ENCODE results near the gene PLCB4.

Gene PLCB4

DNA sequence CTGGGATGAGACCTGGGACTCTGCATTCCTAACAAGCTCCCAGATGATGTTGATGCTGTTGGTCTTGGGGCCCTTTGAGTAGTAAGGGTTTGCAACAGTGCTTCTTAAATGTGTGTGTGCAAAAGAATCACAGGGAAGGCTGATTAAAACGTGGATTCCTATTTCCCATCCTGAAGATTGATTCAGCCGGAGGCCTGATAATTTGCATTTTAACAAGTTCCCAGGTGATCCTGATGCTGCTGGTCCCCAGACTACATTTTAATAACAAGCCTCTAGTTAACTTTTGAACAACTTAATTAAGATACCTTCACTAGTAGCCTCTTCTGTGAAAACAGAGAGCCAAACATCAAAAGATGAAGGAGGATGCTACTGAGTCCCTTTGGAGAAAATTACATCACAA, 289.1 kb downstream of the PLCB4 start:
- H2BK12ac ChIP-seq (ENCODE audit: low read length in 2 of 2), result no peak overlapping the region
- H3K14ac ChIP-seq (ENCODE audit: low read length in 2 of 2), result no peak overlapping the region
- H3K23ac ChIP-seq (ENCODE audit: low read length in 2 of 2), result no peak overlapping the region
- H2AK5ac ChIP-seq (ENCODE audit: low read length, severe bottlenecking), result no peak overlapping the region
- H2BK5ac ChIP-seq (ENCODE audit: low read depth, low read length, poor library complexity, severe bottlenecking), result no peak overlapping the region
- H3K9ac ChIP-seq (ENCODE audit: low read length), result no peak overlapping the region
- no peak overlapping the region for H3K4me2 ChIP-seq (ENCODE audit: low read length, poor library complexity, severe bottlenecking)
- peaks cover 11% of the 10 kb centered on the region for H3K4me1 ChIP-seq (ENCODE audit: control insufficient read depth, insufficient read depth, low read depth, low read length)
- WGBS, result 100% methylated on average over 2 of the region's 2 CpGs
- no peak overlapping the region for H2AFZ ChIP-seq (ENCODE audit: low read depth, low read length)
- no peak overlapping the region for H3K27ac ChIP-seq (ENCODE audit: low read length, poor library complexity, severe bottlenecking)
- no peak for DNase-seq
- no peak overlapping the region for H4K91ac ChIP-seq (ENCODE audit: low read length)
- H3K4me3 ChIP-seq (ENCODE audit: insufficient read depth in 1 of 2, low read depth in 1 of 2, low read length in 2 of 2), result no peak overlapping the region
- H2BK120ac ChIP-seq (ENCODE audit: low read depth, low read length), result no peak overlapping the region
- no peaks in the 10 kb centered on the region for H3K27me3 ChIP-seq (ENCODE audit: control insufficient read depth in 1 of 2, insufficient read depth in 1 of 2, low read length in 2 of 2)
- H4K8ac ChIP-seq (ENCODE audit: low read length), result no peak overlapping the region
- no peak overlapping the region for H2BK15ac ChIP-seq (ENCODE audit: low read depth, poor library complexity, severe bottlenecking)
- no peak overlapping the region for H3K4ac ChIP-seq (ENCODE audit: low read depth in 1 of 2, low read length in 2 of 2)
- peaks cover 0 to 15% of the 10 kb centered on the region in 2 experiments for H3K36me3 ChIP-seq (ENCODE audit: control insufficient read depth in 1 of 2, insufficient read depth in 2 of 2, low read depth in 1 of 2, low read length in 2 of 2)
- no peak overlapping the region for H3K18ac ChIP-seq (ENCODE audit: low read depth in 1 of 2, low read length in 2 of 2)
- peaks cover 27% of the 10 kb centered on the region for H3K79me1 ChIP-seq (replicated peaks; ENCODE audit: low read length, poor library complexity, severe bottlenecking)
- H3K9me3 ChIP-seq (ENCODE audit: control insufficient read depth, low read length), result no peaks in the 10 kb centered on the region

GRCh38 chr20:9359561-9360308, 290.8 kb downstream of the PLCB4 start:
- H2BK5ac ChIP-seq (ENCODE audit: low read depth, low read length, poor library complexity, severe bottlenecking), result no peak overlapping the region

DNA sequence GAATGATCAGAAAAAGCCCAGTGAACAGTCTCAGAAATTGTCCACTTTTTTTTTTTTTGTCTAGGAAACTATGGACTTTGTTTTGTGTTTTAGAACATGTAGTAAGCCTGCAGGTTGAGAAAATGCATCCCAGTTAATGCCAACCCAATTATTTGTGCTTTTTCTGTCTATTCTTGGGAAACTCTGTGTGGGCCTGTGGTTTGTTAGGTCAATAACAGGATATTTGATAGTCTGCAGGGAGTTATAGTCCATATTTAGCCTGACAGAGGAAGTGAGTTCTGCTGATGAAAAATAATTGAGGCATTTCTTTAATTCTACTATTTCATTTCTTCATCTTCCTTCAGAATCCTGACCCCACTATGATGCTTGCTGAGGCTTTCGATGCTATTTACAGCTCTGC, 291.5 kb downstream of the PLCB4 start:
- Histone ChIP-seq H3K9ac (ENCODE audit: low read length) (no peak overlapping the region), H3K23ac (ENCODE audit: low read length in 2 of 2) (no peak overlapping the region), H4K91ac (ENCODE audit: low read length) (no peak overlapping the region), H2AFZ (ENCODE audit: low read depth, low read length) (no peak overlapping the region), H3K14ac (ENCODE audit: low read length in 2 of 2) (no peak overlapping the region), H3K18ac (ENCODE audit: low read depth in 1 of 2, low read length in 2 of 2) (no peak overlapping the region), H3K79me1 (replicated peaks; ENCODE audit: low read length, poor library complexity, severe bottlenecking) (peaks cover 24% of the 10 kb centered on the region), H3K4me1 (ENCODE audit: control insufficient read depth, insufficient read depth, low read depth, low read length) (peaks cover 9% of the 10 kb centered on the region), H3K4ac (ENCODE audit: low read depth in 1 of 2, low read length in 2 of 2) (no peak overlapping the region), H3K4me3 (ENCODE audit: insufficient read depth in 1 of 2, low read depth in 1 of 2, low read length in 2 of 2) (no peak overlapping the region), H3K27ac (ENCODE audit: low read length, poor library complexity, severe bottlenecking) (no peak overlapping the region), H2BK120ac (ENCODE audit: low read depth, low read length) (no peak overlapping the region), H3K4me2 (ENCODE audit: low read length, poor library complexity, severe bottlenecking) (no peak overlapping the region), H2AK5ac (ENCODE audit: low read length, severe bottlenecking) (no peak overlapping the region), H2BK15ac (ENCODE audit: low read depth, poor library complexity, severe bottlenecking) (no peak overlapping the region), H3K9me3 (ENCODE audit: control insufficient read depth, low read length) (no peaks in the 10 kb centered on the region), H4K8ac (ENCODE audit: low read length) (no peak overlapping the region), H2BK5ac (ENCODE audit: low read depth, low read length, poor library complexity, severe bottlenecking) (no peak overlapping the region), H2BK12ac (ENCODE audit: low read length in 2 of 2) (no peak overlapping the region), H3K36me3 (ENCODE audit: control insufficient read depth in 1 of 2, insufficient read depth in 2 of 2, low read depth in 1 of 2, low read length in 2 of 2) (peaks cover 3 to 17% of the 10 kb centered on the region in 2 experiments), H3K27me3 (ENCODE audit: control insufficient read depth in 1 of 2, insufficient read depth in 1 of 2, low read length in 2 of 2) (no peaks in the 10 kb centered on the region)
- 94% methylated on average over 1 of the region's 1 CpG for WGBS
- DNase-seq, result no peak

More at GRCh38 chr20:9359561-9360308, 290.8 kb downstream of the PLCB4 start:
- Histone ChIP-seq H3K79me1 (replicated peaks; ENCODE audit: low read length, poor library complexity, severe bottlenecking) (peaks cover 24% of the 10 kb centered on the region), H3K36me3 (ENCODE audit: control insufficient read depth in 1 of 2, insufficient read depth in 2 of 2, low read depth in 1 of 2, low read length in 2 of 2) (peaks cover 3 to 15% of the 10 kb centered on the region in 2 experiments), H3K4me2 (ENCODE audit: low read length, poor library complexity, severe bottlenecking) (no peak overlapping the region), H3K14ac (ENCODE audit: low read length in 2 of 2) (peak overlapping the region in 1 of 2 experiments; percentile 11), H3K27ac (ENCODE audit: low read length, poor library complexity, severe bottlenecking) (peak overlapping the region; percentile 46), H3K9ac (ENCODE audit: low read length) (peak overlapping the region; percentile 8), H2BK12ac (ENCODE audit: low read length in 2 of 2) (peak overlapping the region; percentile 5 to 67), H2AFZ (ENCODE audit: low read depth, low read length) (peak overlapping the region; percentile 29), H2BK120ac (ENCODE audit: low read depth, low read length) (no peak overlapping the region), H3K18ac (ENCODE audit: low read depth in 1 of 2, low read length in 2 of 2) (peak overlapping the region in 1 of 2 experiments; percentile 18), H4K91ac (ENCODE audit: low read length) (peak overlapping the region; percentile 34), H3K23ac (ENCODE audit: low read length in 2 of 2) (no peak overlapping the region), H3K9me3 (ENCODE audit: control insufficient read depth, low read length) (no peaks in the 10 kb centered on the region), H3K27me3 (ENCODE audit: control insufficient read depth in 1 of 2, insufficient read depth in 1 of 2, low read length in 2 of 2) (no peaks in the 10 kb centered on the region), H2AK5ac (ENCODE audit: low read length, severe bottlenecking) (peak overlapping the region; percentile 77), H4K8ac (ENCODE audit: low read length) (peak overlapping the region; percentile 36), H3K4me1 (ENCODE audit: control insufficient read depth, insufficient read depth, low read depth, low read length) (peaks cover 9% of the 10 kb centered on the region), H2BK15ac (ENCODE audit: low read depth, poor library complexity, severe bottlenecking) (peak overlapping the region; percentile 23), H3K4ac (ENCODE audit: low read depth in 1 of 2, low read length in 2 of 2) (peak overlapping the region in 1 of 2 experiments; percentile 62), H3K4me3 (ENCODE audit: insufficient read depth in 1 of 2, low read depth in 1 of 2, low read length in 2 of 2) (peak overlapping the region in 1 of 2 experiments; percentile 45)
- peak; percentile 80 for DNase-seq
- 35% methylated on average over 14 of the region's 14 CpGs for WGBS

GRCh38 chr20:9363673-9364072, 294.8 kb downstream of the PLCB4 start:
- H3K27me3 ChIP-seq (ENCODE audit: control insufficient read depth in 1 of 2, insufficient read depth in 1 of 2, low read length in 2 of 2), result no peaks in the 10 kb centered on the region
- 100% methylated on average over 1 of the region's 2 CpGs for WGBS
- H3K27ac ChIP-seq (ENCODE audit: low read length, poor library complexity, severe bottlenecking), result no peak overlapping the region
- H3K4me1 ChIP-seq (ENCODE audit: control insufficient read depth, insufficient read depth, low read depth, low read length), result peaks cover 7% of the 10 kb centered on the region
- H3K14ac ChIP-seq (ENCODE audit: low read length in 2 of 2), result no peak overlapping the region
- peaks cover 3 to 24% of the 10 kb centered on the region in 2 experiments for H3K36me3 ChIP-seq (ENCODE audit: control insufficient read depth in 1 of 2, insufficient read depth in 2 of 2, low read depth in 1 of 2, low read length in 2 of 2)
- no peak overlapping the region for H3K4ac ChIP-seq (ENCODE audit: low read depth in 1 of 2, low read length in 2 of 2)
- H3K9ac ChIP-seq (ENCODE audit: low read length), result no peak overlapping the region
- H2AFZ ChIP-seq (ENCODE audit: low read depth, low read length), result no peak overlapping the region
- H3K23ac ChIP-seq (ENCODE audit: low read length in 2 of 2), result no peak overlapping the region
- DNase-seq, result no peak
- no peak overlapping the region for H3K4me3 ChIP-seq (ENCODE audit: insufficient read depth in 1 of 2, low read depth in 1 of 2, low read length in 2 of 2)
- H4K91ac ChIP-seq (ENCODE audit: low read length), result no peak overlapping the region
- H3K9me3 ChIP-seq (ENCODE audit: control insufficient read depth, low read length), result no peaks in the 10 kb centered on the region
- H3K18ac ChIP-seq (ENCODE audit: low read depth in 1 of 2, low read length in 2 of 2), result no peak overlapping the region
- no peak overlapping the region for H2BK12ac ChIP-seq (ENCODE audit: low read length in 2 of 2)
- H3K79me1 ChIP-seq (replicated peaks; ENCODE audit: low read length, poor library complexity, severe bottlenecking), result peaks cover 20% of the 10 kb centered on the region
- no peak overlapping the region for H2AK5ac ChIP-seq (ENCODE audit: low read length, severe bottlenecking)
- H3K4me2 ChIP-seq (ENCODE audit: low read length, poor library complexity, severe bottlenecking), result no peak overlapping the region
- H4K8ac ChIP-seq (ENCODE audit: low read length), result no peak overlapping the region
- no peak overlapping the region for H2BK120ac ChIP-seq (ENCODE audit: low read depth, low read length)
- no peak overlapping the region for H2BK5ac ChIP-seq (ENCODE audit: low read depth, low read length, poor library complexity, severe bottlenecking)
- no peak overlapping the region for H2BK15ac ChIP-seq (ENCODE audit: low read depth, poor library complexity, severe bottlenecking)
